ENCODE results near the gene KIRREL3.

The KIRREL3 gene

GRCh38 chr11:126766440-126766839 lies 234.1 kb downstream of the KIRREL3 start:
- DNase-seq, result no peak

- DNase-seq, result no peak
Observed at GRCh38 chr11:126765196-126765595, 235.4 kb downstream of the KIRREL3 start.

DNA sequence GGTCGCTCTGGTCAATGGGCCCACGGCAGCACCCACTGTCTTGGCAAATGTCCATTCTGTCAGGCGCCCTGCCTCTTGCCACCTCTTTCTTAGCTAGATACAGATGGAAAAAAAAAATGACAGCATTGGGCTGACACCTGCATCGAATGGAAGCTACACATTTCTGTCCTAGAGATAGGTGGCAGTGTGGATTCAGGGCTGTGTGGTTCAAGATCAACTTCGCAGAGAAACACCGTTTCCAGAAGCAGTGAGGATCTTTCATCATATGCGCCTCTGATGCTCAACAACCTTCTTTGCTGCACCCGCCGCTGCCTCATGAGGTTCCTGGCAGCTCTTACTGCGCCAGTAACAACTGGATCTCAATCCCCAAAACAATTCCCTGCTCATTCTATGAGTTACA lies 236.3 kb downstream of the KIRREL3 start:
- no peak for DNase-seq

GRCh38 chr11:126756855-126757254 lies 243.7 kb downstream of the KIRREL3 start:
- no peak for DNase-seq

DNA sequence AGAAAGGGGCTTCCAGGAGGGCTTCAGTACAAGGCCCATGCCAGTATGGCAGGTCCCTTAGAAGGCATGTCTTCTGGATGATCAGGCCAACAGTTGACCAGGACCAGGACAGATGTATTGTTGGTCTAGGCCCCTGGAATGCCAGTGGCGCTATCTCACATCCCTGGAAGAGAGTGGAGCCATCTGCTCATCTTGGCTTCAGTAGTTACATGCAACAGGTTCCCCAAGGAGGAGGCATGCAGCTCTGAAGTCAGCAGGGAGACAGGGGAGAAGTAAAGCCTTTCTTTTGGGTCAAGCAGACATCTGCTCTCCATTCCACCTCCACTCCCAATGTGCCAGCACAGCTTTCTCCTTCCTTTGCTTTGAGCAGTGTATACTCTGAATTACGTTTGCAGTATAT lies 244.1 kb downstream of the KIRREL3 start:
- no peak for DNase-seq

DNA sequence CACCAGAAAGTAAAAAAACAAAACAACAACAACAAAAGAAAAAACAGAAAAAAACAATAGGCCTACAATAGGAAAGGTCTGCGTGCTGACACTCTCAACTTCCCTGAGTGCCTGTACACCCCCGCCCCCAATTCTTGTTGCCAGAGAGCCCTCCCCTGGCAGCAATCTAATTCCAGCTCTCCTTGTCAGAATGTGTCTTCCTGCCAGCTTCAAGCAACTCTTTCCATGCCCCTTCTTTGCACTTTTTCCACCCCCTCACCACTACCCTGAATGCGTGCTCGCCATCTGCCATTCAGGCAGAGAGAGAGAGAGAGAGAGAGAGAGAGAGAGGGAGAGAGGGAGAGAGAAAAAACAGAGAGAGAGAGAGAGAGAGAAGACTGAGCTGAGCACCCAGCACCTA lies 245.0 kb downstream of the KIRREL3 start:
- DNase-seq, result no peak

DNA sequence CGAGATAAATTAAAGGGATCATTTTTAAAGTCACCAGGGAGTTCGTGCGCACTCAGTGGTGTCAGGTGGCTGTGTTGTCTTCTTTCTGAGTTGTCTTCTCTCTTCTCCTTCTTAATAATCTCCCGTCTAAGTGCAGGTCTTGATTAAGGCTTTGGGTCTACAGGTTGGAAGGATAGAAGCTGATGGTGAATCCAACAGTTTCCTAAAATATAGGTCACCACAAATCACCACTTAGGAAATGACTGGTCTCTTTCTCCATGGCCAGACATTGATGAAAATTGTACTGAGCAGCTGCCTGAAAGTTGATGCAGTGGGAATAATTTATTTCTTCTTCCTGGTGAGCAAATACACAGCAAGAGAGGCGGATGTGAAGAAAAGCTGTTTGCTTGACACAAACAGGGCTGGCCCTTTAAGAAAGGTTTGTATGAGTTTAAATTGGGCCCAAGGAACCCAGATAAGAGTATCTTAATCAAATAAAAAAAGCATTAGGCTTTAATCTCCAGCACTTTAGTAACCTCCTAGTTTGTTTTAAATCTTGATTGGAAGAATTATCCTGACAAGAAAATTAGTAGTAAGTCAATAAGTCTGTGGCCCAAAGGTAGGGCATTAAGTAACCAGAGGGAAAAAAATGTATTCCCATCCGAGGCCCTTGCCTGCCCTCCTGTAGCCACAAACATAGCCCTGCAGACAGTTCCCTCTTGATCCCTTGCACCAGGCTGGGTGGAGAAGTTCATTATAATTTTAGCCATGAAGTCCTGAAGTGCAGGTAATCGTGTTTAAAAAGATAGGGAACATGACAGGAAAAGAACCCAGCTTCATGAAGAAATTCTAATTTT lies 245.8 kb downstream of the KIRREL3 start:
- no peak for DNase-seq

GRCh38 chr11:126753990-126754389 lies 246.6 kb downstream of the KIRREL3 start:
- DNase-seq, result no peak

- DNase-seq, result no peak
Observed at GRCh38 chr11:126751242-126751641, 249.3 kb downstream of the KIRREL3 start.

DNA sequence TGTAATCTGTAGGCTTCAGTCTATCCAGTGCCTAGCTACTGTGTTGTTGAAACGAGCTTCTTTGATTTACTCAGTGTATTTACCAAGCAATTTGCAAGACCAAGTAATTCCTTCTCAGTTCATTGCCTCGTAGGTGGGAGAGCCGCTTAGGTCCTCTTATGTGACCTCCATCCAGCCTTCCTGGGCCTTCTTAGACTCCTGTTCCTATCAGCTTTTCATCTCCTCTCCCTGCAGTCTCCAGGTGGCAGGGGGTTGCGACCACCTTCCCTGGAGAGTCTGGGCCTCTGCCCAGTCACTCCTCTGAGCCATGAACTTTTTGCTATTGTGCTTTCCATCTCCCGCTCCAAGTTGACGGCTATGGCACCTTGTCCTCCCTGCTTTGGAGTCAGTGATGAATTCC lies 251.8 kb downstream of the KIRREL3 start:
- DNase-seq, result no peak

- no peak for DNase-seq
Observed at GRCh38 chr11:126748100-126748791, 252.3 kb downstream of the KIRREL3 start.

DNA sequence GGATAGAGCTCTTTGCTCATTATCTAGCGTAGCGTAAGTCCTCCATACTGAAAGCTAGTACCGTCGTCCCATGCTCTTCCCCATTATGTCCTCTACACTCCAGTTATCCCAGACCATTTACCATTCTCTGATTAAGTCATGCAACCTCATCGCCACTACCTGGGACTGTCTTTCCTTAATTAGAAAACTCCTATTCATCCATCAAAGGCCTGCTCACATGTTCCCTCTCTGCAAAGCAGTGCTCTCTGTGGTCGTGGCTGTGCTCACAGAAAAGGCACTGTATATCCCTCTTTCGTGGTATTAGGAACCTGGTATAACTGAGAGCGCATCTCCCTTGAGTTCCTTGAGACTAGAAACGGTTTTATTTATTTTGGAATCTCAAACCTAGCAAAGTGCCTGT lies 253.3 kb downstream of the KIRREL3 start:
- no peak for DNase-seq

DNA sequence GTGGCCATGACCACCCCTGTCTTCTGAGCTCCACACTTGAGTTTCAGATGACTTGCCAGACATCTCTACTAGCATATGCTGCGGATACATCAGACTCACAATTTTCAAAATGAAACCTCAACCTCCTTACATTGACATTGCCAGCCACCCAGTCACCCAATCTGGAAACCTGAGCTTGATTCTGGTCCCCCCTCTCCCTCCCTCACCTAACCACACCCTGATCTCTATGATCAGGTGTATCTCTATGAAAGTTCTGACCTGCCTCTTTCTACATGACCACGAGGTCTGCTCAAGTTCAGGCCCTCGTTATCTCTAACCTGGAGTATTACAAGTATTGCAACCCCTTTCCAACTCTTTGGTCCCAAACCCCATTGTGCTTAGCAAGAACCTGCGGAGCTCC lies 254.1 kb downstream of the KIRREL3 start:
- DNase-seq, result no peak

DNA sequence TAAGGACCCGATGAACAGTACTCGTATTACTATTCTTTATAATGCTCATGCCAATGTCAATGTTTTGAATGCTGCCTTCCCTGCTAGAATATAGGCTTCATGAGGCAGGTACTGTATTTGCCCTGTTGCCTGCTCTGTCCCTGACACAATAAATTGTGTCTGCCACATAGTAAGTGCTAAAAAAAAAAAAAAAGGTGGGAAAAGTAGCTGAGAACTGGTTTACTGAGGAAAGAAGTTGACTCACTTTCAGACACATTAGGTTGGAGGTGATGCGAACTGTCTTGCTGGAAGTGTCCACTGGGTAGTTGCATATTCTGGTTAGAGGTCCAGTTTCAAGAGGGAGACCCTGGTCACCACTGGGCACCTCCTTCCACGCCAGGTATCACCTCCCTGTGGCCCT lies 255.9 kb downstream of the KIRREL3 start:
- DNase-seq, result no peak

- DNase-seq, result no peak
Observed at GRCh38 chr11:126743628-126744027, 256.9 kb downstream of the KIRREL3 start.

DNA sequence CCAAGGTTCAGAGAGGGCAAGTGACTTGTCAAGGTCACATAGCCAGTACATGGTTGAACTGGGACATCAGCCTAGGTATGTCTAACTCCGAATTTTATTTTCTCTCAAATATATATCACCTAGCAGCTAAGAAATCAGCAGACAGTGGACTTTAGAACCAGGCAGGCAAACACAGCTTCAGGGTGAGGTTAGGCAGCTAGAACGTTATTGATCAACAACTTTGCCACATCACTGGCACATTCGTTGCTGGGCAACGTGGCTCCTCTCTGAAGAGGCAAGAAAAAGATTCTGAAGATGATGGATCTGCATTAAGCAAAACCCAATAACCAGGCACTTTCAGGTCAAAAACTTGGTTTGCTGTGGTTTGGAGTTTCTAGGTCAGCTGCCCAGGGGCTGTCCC lies 258.0 kb downstream of the KIRREL3 start:
- no peak for DNase-seq

GRCh38 chr11:126740846-126741245 lies 259.7 kb downstream of the KIRREL3 start:
- DNase-seq, result no peak

- no peak for DNase-seq
Observed at GRCh38 chr11:126739499-126740145, 260.9 kb downstream of the KIRREL3 start.

DNA sequence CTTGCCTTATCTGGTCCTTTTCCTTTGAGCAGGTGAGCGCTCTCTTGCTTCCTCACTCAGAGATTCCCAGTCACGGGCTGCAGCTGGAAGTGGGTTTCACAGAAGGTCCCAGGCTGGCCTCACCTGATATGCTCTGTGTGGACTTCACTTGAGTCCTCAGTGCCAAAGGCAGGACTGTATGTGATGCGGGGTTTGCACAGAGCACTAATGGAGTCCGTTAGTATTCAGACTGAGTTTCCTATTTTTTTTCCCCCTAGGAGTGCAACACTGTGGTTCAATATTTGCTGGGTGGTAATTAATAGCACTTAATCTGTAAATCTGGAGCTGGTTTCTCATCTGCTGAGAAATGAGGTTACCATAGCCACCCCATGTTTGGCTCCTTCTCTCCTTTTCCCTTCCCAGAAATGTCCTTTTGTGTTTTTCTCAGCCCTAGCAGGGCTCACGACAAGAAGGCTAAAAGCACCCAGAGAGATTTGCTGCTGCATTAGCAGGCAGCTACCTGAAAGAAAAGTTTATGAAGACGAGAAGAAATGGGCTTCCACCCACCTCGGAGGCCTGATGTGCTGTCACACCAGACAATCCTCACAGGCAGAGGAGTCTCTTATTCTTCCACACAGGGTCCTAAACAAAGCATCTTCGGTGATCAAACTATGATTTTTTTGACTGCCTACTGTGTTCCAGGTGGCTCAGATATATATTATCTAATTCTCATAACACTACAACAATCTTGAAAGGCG lies 262.1 kb downstream of the KIRREL3 start:
- DNase-seq, result no peak

GRCh38 chr11:126736682-126737572 lies 263.6 kb downstream of the KIRREL3 start:
- no peak for DNase-seq

GRCh38 chr11:126734752-126735151 lies 265.8 kb downstream of the KIRREL3 start:
- no peak for DNase-seq

DNA sequence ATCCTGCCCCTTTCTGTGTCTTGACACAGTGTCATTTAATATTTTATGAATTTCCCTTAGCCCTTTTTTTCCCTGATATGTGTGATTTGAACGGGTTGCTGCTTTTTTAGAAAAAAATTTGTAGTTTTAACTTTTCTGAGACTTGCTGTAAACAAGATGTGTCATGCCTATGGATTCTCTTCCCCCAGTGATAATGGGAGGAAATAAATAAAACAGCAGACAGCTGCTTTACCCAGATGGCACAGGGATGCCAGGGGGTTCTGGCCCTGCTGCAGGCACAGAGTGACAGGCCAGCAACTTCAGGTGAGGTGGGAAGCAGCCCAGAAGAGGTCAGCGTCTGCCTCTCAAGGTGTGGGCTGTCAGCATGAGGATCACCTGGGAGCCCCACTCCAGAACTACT lies 266.9 kb downstream of the KIRREL3 start:
- no peak for DNase-seq
